GM19239 (cell line): ENCODE measurements around the gene PLEKHA6.
A peak's percentile ranks its signal among the peaks of the same experiment; 100 is the strongest.

ENCODE experiments used
- DNase-seq: peaks from one replicate; pipeline ENCODE4 v3.0.0; 2011; ENCODE audit warnings: low spot score; ENCODE audit not compliant: insufficient read length
- FAIRE-seq: peaks from 2 replicates; lab custom pipeline; 2011; peaks lifted over from hg19 to GRCh38; lab: Jason Lieb, UNC

Gene PLEKHA6

GRCh38 chr1:204382714-204383083 is 23.0 kb upstream of the PLEKHA6 start:
- FAIRE-seq (no peak), DNase-seq (no peak)

- FAIRE-seq = no peak
- no peak for DNase-seq
Measured at GRCh38 chr1:204380293-204380831, 20.6 kb upstream of the PLEKHA6 start.

GRCh38 chr1:204377800-204378668 is 18.3 kb upstream of the PLEKHA6 start:
- peak; percentile 66 for FAIRE-seq
- DNase-seq = peak; percentile 50

- no peak for FAIRE-seq
Measured at GRCh38 chr1:204376919-204377799, 17.4 kb upstream of the PLEKHA6 start.

GRCh38 chr1:204376465-204376864 is 16.7 kb upstream of the PLEKHA6 start:
- FAIRE-seq = no peak

More at GRCh38 chr1:204376919-204377799, 17.4 kb upstream of the PLEKHA6 start:
- no peak for DNase-seq

GRCh38 chr1:204373911-204374310 is 14.2 kb upstream of the PLEKHA6 start:
- FAIRE-seq (no peak), DNase-seq (no peak)

More at GRCh38 chr1:204376465-204376864, 16.7 kb upstream of the PLEKHA6 start:
- DNase-seq = no peak

- no peak for DNase-seq
Measured at GRCh38 chr1:204370176-204370575, 10.4 kb upstream of the PLEKHA6 start.

GRCh38 chr1:204368996-204369726 is 9.4 kb upstream of the PLEKHA6 start:
- no peak for FAIRE-seq
- DNase-seq = no peak

More at GRCh38 chr1:204370176-204370575, 10.4 kb upstream of the PLEKHA6 start:
- no peak for FAIRE-seq

GRCh38 chr1:204367956-204368355 is 8.2 kb upstream of the PLEKHA6 start:
- DNase-seq (no peak), FAIRE-seq (no peak)

- FAIRE-seq (no peak), DNase-seq (no peak)
Measured at GRCh38 chr1:204367193-204367858, 7.6 kb upstream of the PLEKHA6 start.

GRCh38 chr1:204366759-204367158 is 7.0 kb upstream of the PLEKHA6 start:
- no peak for FAIRE-seq
- DNase-seq = no peak

GRCh38 chr1:204363335-204364114 is 3.8 kb upstream of the PLEKHA6 start:
- FAIRE-seq = peak; percentile 92

GRCh38 chr1:204362984-204363334 is 3.2 kb upstream of the PLEKHA6 start:
- DNase-seq (no peak), FAIRE-seq (no peak)

More at GRCh38 chr1:204363335-204364114, 3.8 kb upstream of the PLEKHA6 start:
- DNase-seq = peak; percentile 75

- no peak for FAIRE-seq
- DNase-seq = no peak
Measured at GRCh38 chr1:204361781-204362180, 2.1 kb upstream of the PLEKHA6 start.

GRCh38 chr1:204361341-204361771 is 1.6 kb upstream of the PLEKHA6 start:
- FAIRE-seq (no peak), DNase-seq (no peak)

- no peak for FAIRE-seq
- DNase-seq = no peak
Measured at GRCh38 chr1:204360314-204360713, 585 bp upstream of the PLEKHA6 start.

GRCh38 chr1:204359131-204359473 is 627 bp downstream of the PLEKHA6 start:
- DNase-seq (no peak), FAIRE-seq (no peak)

GRCh38 chr1:204358605-204359004 is 1.1 kb downstream of the PLEKHA6 start:
- FAIRE-seq (no peak), DNase-seq (no peak)
